Muscle layer of duodenum (tissue), 2 donors: ENCODE results near the gene SLC4A4.

Experiments
- H3K27ac ChIP-seq: one replicate; pipeline ENCODE4 v1.7.0; 2013; ENCODE audit warnings: mild to moderate bottlenecking, low read length
- H3K27me3 ChIP-seq: one replicate; pipeline ENCODE4 v1.7.0; 2013; ENCODE audit warnings: low read depth, mild to moderate bottlenecking, control low read depth, low read length
- H3K36me3 ChIP-seq, 2 donors: one replicate each; pipeline ENCODE4 v1.7.0; 2013; ENCODE audit warnings: low read length in 2 of 2, control low read depth in 1 of 2, mild to moderate bottlenecking in 1 of 2; ENCODE audit not compliant: insufficient read depth in 2 of 2, control insufficient read depth in 1 of 2
- H3K4me1 ChIP-seq, 2 donors: one replicate each; pipeline ENCODE4 v1.7.0; 2013; ENCODE audit warnings: low read length in 2 of 2, mild to moderate bottlenecking in 2 of 2, control low read depth in 1 of 2, moderate library complexity in 1 of 2; ENCODE audit not compliant: insufficient read depth in 2 of 2, control insufficient read depth in 1 of 2
- H3K4me3 ChIP-seq, 2 donors: one replicate each; pipeline ENCODE4 v1.7.0; 2013; ENCODE audit warnings: low read length in 2 of 2, low read depth in 1 of 2, mild to moderate bottlenecking in 1 of 2
- H3K9me3 ChIP-seq, 2 donors: one replicate each; pipeline ENCODE4 v1.7.0; 2013; ENCODE audit warnings: low read length in 2 of 2, control low read depth in 1 of 2, mild to moderate bottlenecking in 1 of 2; ENCODE audit not compliant: control insufficient read depth in 1 of 2
- donor health status: healthy.

SLC4A4 gene

GRCh38 chr4:71583971-71584370 is 245.2 kb downstream of the SLC4A4 start:
- Histone ChIP-seq H3K9me3 (peaks cover 0 to 6% of the 10 kb centered on the region in 2 donors), H3K4me3 (no peak overlapping the region), H3K4me1 (no peaks in the 10 kb centered on the region), H3K27ac (no peak overlapping the region), H3K36me3 (no peaks in the 10 kb centered on the region), H3K27me3 (no peaks in the 10 kb centered on the region)

GRCh38 chr4:71584585-71584984 is 245.8 kb downstream of the SLC4A4 start:
- H3K4me1 ChIP-seq: no peaks in the 10 kb centered on the region
- H3K9me3 ChIP-seq: peaks cover 0 to 6% of the 10 kb centered on the region in 2 donors
- H3K36me3 ChIP-seq: no peaks in the 10 kb centered on the region
- H3K4me3 ChIP-seq: no peak overlapping the region
- no peak overlapping the region for H3K27ac ChIP-seq
- H3K27me3 ChIP-seq: no peaks in the 10 kb centered on the region

GRCh38 chr4:71586087-71586763 is 247.4 kb downstream of the SLC4A4 start:
- H3K9me3 ChIP-seq: peaks cover 0 to 6% of the 10 kb centered on the region in 2 donors
- no peaks in the 10 kb centered on the region for H3K36me3 ChIP-seq
- H3K4me3 ChIP-seq: no peak overlapping the region
- H3K27me3 ChIP-seq: no peaks in the 10 kb centered on the region
- no peak overlapping the region for H3K27ac ChIP-seq
- H3K4me1 ChIP-seq: no peaks in the 10 kb centered on the region

- Histone ChIP-seq H3K4me3 (no peak overlapping the region), H3K27me3 (no peaks in the 10 kb centered on the region), H3K4me1 (no peaks in the 10 kb centered on the region), H3K36me3 (no peaks in the 10 kb centered on the region), H3K27ac (no peak overlapping the region), H3K9me3 (peaks cover 0 to under 1% of the 10 kb centered on the region in 2 donors)
Measured at GRCh38 chr4:71587995-71588394, 249.2 kb downstream of the SLC4A4 start.

GRCh38 chr4:71592793-71593192 is 254.0 kb downstream of the SLC4A4 start:
- Histone ChIP-seq H3K27ac (no peak overlapping the region), H3K4me3 (no peak overlapping the region), H3K36me3 (no peaks in the 10 kb centered on the region), H3K9me3 (no peaks in the 10 kb centered on the region), H3K4me1 (peaks cover 0 to 3% of the 10 kb centered on the region in 2 donors), H3K27me3 (no peaks in the 10 kb centered on the region)

GRCh38 chr4:71593311-71593710 is 254.5 kb downstream of the SLC4A4 start:
- Histone ChIP-seq H3K4me1 (peaks cover 0 to 3% of the 10 kb centered on the region in 2 donors), H3K27me3 (no peaks in the 10 kb centered on the region), H3K36me3 (no peaks in the 10 kb centered on the region), H3K4me3 (no peak overlapping the region), H3K27ac (no peak overlapping the region), H3K9me3 (no peaks in the 10 kb centered on the region)

GRCh38 chr4:71595576-71596108 is 256.8 kb downstream of the SLC4A4 start:
- Histone ChIP-seq H3K4me3 (no peak overlapping the region), H3K4me1 (peaks cover 0 to 3% of the 10 kb centered on the region in 2 donors), H3K36me3 (no peaks in the 10 kb centered on the region), H3K27me3 (no peaks in the 10 kb centered on the region), H3K9me3 (no peaks in the 10 kb centered on the region), H3K27ac (no peak overlapping the region)

GRCh38 chr4:71599578-71599977 is 260.8 kb downstream of the SLC4A4 start:
- Histone ChIP-seq H3K27me3 (no peaks in the 10 kb centered on the region), H3K4me3 (no peak overlapping the region), H3K36me3 (no peaks in the 10 kb centered on the region), H3K9me3 (no peaks in the 10 kb centered on the region), H3K4me1 (peaks cover 0 to 3% of the 10 kb centered on the region in 2 donors), H3K27ac (peak overlapping the region; percentile 11)

- H3K4me1 ChIP-seq: no peaks in the 10 kb centered on the region
- no peaks in the 10 kb centered on the region for H3K27me3 ChIP-seq
- no peaks in the 10 kb centered on the region for H3K36me3 ChIP-seq
- H3K27ac ChIP-seq: peak overlapping the region; percentile 22
- H3K9me3 ChIP-seq: peaks cover 0 to 3% of the 10 kb centered on the region in 2 donors
- no peak overlapping the region for H3K4me3 ChIP-seq
Measured at GRCh38 chr4:71602289-71602900, 263.6 kb downstream of the SLC4A4 start.

GRCh38 chr4:71604785-71605184 is 266.0 kb downstream of the SLC4A4 start:
- H3K27ac ChIP-seq: no peak overlapping the region
- no peaks in the 10 kb centered on the region for H3K27me3 ChIP-seq
- H3K9me3 ChIP-seq: peaks cover 0 to 4% of the 10 kb centered on the region in 2 donors
- H3K36me3 ChIP-seq: no peaks in the 10 kb centered on the region
- no peak overlapping the region for H3K4me3 ChIP-seq
- H3K4me1 ChIP-seq: no peaks in the 10 kb centered on the region

- Histone ChIP-seq H3K4me1 (no peaks in the 10 kb centered on the region), H3K36me3 (no peaks in the 10 kb centered on the region), H3K4me3 (no peak overlapping the region), H3K27ac (no peak overlapping the region), H3K9me3 (peaks cover 0 to 4% of the 10 kb centered on the region in 2 donors), H3K27me3 (no peaks in the 10 kb centered on the region)
Measured at GRCh38 chr4:71607109-71607508, 268.3 kb downstream of the SLC4A4 start.
